GM18951 (cell line): ENCODE results near the gene KCNT1.

Experiments used
- POLR2A ChIP-seq: IDR thresholded peaks from 4 replicates; pipeline ENCODE4 v1.6.1; 2011; ENCODE audit warnings: mild to moderate bottlenecking; ENCODE audit not compliant: insufficient read length, insufficient read depth; ENCODE audit errors: extremely low read depth
- in situ Hi-C: fragments of 300-500 bp; cut with MboI; formaldehyde crosslinking; loops from one replicate; pipeline ENCODE4 v1.12.0; 2022; ENCODE audit warnings: low sequenced_read_pairs, mixed read lengths, inconsistent platforms; ENCODE audit not compliant: unreplicated experiment

The KCNT1 gene

DNA sequence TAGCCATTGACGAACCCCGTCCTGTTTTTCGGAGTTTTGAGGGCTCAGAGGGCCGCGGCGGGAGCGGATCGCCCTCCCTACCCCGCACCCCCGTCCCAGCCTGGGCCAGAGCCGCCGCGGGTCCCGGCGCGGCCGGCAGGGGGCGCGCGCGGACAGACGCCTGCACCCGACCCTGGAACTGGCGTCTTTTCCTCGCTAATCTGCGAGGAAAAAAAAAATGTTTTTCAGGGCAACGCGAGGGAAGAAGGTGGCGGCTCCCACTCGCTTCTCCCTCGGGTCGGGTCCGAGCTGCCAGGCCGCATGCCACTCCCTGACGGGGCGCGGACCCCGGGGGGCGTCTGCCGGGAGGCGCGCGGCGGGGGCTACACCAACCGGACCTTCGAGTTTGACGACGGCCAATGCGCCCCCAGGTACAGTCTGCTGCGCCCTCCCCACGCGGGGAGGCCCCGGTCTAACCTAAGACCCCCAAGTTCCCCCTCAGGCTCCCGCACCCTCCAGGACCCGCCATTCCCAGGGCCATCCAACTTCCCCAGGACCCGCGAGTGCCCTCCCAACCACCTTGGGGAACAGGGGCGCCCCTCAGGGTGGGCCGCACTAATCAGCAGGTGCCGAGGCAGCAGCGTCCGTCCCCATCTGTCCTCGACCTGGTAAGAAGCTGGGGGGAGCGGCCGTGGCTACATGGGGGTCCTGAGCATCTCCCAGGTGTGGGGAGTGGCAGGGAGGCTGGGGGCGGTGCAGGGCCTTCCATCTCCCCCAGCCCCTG lies at the start of gene KCNT1:
Gene KCNT1 (plus strand): TSS at position 227 of the 763 bp plus-strand sequence. CDS start 74 bp downstream, at position 301.
- no peak for TF ChIP-seq POLR2A
- in situ Hi-C loops: no loop called here

GRCh38 chr9:135655317-135655716 lies 46.7 kb upstream of the KCNT1 start:
- no peak for TF ChIP-seq POLR2A
- in situ Hi-C loops: no loop called here

DNA sequence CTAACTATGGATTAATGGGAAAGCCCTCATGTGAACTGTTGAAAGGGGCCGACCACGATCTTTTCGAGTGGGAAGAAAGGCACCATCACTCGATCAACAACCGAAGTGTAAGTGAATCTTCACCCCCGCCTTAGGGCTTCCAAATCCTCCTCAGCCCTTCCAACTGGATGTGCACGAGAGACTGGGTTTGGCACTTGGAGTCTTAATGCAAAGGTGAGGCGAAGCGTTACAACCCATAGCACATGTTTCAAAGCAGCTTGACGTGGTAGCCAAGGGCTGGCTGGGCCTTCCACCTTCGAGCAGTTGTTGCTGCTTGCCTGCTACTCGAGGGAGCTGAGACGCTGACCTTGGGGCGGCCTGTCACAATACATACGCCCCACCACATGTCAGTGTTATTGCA lies 44.6 kb upstream of the KCNT1 start:
- in situ Hi-C loops: no loop called here
- no peak for TF ChIP-seq POLR2A

- no peak for TF ChIP-seq POLR2A
- in situ Hi-C loops: no loop called here
Measured at GRCh38 chr9:135659252-135659651, 42.7 kb upstream of the KCNT1 start.

DNA sequence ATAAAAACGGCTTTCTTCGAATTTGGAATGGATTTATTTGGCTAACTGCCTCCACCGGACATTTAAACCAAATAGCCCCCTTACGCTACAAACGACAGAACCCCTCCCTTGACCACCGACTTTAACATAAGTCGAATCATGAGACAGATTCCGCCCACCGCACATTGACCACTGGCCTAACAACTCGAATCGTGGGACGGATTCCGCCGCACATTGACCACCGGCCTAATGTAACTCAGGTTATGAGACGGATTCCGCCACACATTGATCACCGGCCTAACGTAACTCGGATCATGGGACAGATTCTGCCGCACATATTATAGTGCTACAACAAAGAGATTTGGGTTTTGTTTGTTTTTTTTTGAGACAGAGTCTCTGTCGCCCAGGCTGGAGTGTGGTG lies 41.6 kb upstream of the KCNT1 start:
- TF ChIP-seq POLR2A: no peak
- in situ Hi-C loops: no loop called here

DNA sequence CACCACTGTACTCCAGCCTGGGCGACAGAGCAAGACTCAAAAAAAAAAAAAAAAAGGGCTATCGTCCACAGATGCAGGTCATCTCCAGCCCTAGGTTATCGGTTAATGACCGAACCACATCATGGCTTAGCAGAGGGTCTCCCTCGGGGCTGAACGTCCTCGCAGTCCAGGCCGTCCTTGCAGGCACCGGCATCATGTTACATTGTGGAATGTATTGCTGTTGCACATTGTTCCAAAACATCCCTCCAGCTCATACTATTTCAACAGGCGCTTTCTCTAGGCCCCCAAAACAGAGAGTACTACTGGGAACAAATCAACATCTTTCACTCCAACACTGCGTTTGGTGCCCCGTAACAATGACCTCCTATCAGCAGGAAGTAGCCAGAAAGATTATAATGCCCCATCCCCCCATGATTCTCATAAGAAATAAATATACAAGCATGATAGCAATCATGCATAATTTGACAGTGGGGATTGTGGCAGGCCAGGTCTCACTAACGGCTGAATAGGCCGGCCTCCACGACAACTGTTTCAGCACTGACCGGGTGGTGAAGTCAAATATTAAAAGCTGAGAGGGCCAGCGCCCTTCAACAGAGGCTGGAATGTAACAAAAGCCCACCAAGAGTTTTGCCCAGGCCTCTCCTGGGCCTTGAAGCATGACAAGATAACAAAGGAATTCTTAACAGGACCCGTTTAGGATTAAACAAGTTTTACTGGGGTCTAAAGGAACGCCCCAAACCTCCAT lies 40.0 kb upstream of the KCNT1 start:
- in situ Hi-C loops: no loop called here
- no peak for TF ChIP-seq POLR2A

GRCh38 chr9:135662758-135663450 lies 39.1 kb upstream of the KCNT1 start, which contains the start of gene LCN9:
TSS of gene LCN9 (plus strand) at chr9:135663309. CDS start at chr9:135663322, 13 bp downstream.
- in situ Hi-C loops: no loop called here
- TF ChIP-seq POLR2A: no peak

DNA sequence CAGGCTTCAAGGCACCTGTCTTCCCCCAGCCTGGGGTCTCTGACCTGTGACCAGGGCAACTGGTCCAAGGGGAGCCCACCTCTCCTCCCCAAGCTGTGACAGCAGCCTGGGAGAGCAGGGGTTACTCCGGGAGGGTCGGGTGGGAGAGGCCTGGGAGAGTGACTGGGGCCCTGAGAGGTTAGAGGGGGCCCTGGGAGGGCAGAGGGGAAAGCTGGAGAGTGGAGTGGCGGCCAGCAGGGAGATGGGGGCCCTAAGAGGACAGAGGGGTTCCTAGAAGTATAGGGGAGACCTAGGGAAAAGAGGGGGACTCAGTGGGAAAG lies 38.6 kb upstream of the KCNT1 start:
- in situ Hi-C loops: no loop called here

DNA sequence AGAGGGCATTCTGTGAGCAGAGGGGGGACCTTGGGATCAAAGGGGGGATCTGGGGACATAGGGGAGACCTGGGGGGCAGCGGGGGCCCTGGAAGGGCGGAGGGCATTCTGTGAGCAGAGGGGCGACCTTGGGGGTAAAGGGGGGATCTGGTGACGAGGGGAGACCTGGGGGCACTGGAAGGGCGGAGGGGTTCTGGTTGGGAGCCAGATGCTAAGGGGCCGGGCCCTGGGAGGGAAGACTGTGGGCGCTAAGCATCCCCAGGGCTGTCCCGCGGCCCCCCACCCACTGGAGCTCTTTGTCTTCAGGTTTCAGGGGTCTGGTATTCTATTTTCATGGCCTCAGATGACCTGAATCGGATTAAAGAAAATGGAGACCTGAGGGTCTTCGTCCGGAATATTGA lies 38.1 kb upstream of the KCNT1 start:
- no peak for TF ChIP-seq POLR2A
- in situ Hi-C loops: no loop called here

More for the DNA sequence above, 38.6 kb upstream of the KCNT1 start:
- no peak for TF ChIP-seq POLR2A

DNA sequence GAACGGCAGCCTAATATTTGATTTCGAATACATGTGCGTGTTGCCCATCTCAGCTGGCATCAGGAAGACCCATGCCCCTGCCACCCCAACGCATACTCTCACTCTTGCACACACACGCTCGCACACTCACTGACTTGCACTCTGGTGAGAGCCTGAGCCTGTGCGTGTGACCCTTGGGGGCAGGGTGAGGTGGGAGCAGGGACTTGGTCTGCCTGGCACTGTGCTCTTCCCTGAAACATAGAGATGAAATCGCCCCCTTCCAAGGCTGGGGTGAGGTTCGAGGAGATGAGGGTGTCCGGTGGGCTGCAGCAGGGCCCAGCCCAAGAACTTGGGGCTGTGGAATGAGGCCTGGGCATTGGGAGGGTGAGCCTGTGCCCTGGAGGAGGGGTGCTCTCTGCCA lies 37.7 kb upstream of the KCNT1 start:
- in situ Hi-C loops: no loop called here
- no peak for TF ChIP-seq POLR2A

GRCh38 chr9:135664801-135665794 lies 36.9 kb upstream of the KCNT1 start:
- in situ Hi-C loops: no loop called here
- no peak for TF ChIP-seq POLR2A

GRCh38 chr9:135665795-135666189 lies 36.2 kb upstream of the KCNT1 start:
- TF ChIP-seq POLR2A: no peak
- in situ Hi-C loops: no loop called here
